LoVo (cell line): Measurements from ENCODE around the gene METRN.
A peak's percentile ranks its signal among the peaks of the same experiment; 100 is the strongest.

Source experiments
- DNase-seq: peaks from one replicate; pipeline ENCODE4 v3.0.0-alpha.2; 2016; ENCODE audit warnings: low spot score

The METRN gene

DNA sequence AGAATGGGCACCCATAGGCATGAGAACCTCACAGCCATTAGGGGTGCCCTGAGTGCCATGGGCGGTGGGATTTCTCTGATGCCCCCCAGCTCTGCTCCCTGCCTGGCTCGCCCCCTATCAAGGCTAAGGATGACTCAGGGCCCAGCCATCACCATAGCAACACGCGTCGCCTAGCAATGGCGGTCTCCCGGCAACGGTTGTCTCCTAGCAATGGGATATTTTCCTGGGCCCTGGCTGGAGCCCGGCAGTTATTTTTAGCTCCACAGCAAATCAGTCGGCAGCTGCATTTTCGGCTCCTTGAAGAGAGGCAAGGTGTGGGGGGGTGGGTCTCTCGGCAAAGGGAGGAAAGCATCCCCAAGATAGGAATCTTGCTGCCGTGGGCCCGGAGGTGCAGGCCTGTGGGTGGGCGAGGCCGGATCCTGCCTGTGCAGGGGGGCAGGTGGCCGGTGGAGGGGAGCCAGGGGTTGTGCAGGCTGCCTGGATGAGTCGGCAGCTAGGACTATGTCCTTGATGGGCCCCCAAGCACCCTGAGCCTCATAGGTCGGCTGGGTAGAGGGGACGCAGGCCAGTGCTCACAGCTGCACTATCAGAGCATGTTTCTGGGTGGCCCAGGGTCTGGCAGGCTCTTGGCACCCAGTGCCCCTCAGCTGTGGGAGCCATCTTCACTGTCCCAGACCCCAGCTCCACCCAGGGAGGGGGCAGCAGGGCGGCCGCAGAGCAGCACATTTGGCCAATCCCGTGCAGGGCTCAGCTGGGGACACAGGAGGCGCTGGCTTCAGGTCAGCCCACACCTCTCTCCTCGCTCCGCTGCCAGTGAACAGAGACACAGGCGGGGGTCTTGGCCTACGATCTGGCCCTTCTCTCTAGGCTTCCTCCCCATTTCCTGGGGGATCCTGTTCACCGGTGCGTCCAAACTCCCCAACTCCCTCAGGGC lies 5.1 kb upstream of the METRN start:
- DNase-seq: no peak

DNA sequence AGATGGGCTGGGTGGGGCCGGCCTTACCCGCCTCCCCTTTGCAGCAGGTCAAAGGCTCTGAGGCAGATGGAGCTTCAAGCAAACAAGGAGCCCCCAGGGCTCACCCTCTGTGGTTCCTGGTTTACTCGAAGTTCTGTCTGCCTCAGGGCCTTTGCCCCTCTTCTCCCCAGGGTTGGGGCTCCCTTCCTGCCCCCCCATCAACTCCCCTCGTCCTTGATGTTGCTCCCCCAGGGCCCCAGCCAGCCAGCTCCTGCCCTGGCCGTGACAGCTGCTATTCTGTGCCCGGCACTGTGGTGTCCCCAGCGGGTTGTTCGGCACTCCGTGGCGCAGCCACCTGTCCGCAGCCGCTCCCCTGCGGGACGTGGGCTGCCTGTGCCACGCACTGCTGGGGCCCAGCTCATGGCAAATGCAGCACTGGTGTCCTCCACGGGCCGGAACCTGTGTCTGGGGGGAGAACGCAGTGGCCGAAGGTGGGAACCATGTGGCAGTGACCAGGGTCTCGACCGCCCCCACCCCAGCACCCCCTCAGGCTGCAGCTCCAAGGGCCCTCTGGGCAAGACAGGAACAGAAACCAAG lies 4.3 kb upstream of the METRN start:
- no peak for DNase-seq

DNA sequence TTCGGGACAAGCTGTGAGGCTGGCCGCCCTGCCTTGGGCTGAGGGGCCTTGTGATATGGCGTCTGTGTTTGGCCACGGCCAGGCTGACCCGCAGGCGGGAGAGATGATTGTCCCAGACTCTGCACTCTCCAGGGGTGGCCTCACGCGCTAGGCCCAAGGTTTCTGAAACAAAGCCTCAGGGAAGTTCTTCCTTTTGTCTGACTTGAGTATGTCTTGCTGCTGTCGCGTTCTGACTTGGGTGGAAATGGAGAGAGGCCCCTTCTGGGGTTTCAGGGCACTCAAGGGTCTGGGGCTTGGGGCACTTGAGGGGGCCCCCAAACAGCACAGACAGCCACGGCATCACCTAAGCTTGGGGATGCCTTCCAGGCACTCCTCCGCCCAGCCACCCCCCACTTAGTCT lies 3.8 kb upstream of the METRN start:
- no peak for DNase-seq

DNA sequence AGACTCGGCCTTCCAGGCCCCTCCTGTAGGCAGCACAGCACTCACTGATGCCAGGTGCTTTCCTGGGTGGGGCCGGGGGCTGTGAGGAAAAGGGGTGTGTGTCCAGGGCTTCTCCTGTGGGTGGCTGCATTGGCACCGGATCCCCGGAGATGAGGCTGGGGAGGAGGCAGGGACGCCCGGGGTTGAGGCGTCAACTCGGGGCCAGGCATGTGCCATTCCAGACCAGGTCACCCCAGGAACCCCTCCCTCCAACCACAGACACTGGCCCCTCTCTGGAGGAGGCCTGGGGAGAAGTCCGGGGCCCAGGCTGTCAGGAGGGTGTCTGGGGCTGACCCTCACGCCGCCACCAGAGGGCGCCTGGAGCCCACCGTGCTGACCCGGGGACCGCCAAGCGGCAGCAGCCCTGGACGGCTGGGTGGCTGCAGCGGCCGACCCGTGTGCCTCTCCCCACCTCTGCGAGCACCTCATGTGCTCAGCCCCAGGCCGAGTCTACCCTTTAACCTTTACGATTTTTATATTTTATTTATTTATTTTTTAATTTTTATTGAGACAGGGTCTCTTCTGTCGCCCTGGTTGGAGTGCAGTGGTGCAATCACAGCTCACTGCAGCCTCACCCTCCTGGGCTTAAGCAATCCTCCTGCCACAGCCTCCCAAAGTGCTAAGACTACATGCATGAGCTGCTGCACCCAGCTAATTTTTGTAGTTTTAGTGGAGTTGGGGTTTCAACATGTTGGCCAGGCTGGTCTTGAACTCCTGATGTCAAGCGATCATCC lies 3.2 kb upstream of the METRN start:
- DNase-seq: peak; percentile 69

DNA sequence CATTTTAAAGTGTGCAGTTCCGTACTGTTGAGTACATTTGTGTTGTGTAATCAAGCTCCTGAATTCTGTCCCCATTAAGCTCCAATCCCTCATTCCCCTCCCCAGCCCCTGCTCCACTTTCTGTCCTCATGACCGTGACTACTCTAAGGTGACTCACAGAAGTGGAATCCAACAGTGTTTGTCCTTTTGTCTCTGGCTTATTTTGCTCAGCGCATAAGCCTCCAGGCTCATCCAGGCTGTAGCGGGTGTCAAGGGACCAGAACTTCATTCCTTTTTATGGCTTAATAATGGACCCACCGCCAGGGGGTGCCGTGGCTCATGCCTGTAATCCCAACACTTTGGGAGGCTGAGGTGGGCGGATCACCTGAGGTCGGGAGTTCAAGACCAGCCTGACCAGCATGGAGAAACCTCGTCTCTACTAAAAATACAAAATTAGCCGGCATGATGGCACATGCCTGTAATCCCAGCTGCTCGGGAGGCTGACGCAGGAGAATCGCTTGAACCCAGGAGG lies 2.1 kb upstream of the METRN start:
- peak; percentile 79 for DNase-seq

DNA sequence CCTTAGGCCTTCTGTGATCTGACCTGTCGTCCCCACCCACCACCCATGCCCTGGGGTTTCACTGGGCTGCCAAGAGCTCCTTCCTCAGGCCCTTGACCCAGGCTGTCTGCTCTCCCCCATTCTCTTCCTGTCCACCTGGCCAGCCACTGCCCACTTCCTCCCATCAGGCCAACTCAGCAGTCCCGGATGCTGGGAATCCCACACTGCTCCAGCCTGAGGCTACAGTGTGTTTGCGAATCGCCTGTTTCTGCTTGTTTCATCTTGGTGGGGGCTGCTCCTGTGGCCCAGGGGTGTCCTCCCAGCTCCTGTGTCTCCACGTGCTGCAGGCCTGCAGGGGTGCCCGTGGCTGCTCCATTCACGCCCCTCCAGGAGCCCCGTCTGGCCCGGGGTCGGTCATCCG lies 839 bp upstream of the METRN start:
- DNase-seq: no peak

DNA sequence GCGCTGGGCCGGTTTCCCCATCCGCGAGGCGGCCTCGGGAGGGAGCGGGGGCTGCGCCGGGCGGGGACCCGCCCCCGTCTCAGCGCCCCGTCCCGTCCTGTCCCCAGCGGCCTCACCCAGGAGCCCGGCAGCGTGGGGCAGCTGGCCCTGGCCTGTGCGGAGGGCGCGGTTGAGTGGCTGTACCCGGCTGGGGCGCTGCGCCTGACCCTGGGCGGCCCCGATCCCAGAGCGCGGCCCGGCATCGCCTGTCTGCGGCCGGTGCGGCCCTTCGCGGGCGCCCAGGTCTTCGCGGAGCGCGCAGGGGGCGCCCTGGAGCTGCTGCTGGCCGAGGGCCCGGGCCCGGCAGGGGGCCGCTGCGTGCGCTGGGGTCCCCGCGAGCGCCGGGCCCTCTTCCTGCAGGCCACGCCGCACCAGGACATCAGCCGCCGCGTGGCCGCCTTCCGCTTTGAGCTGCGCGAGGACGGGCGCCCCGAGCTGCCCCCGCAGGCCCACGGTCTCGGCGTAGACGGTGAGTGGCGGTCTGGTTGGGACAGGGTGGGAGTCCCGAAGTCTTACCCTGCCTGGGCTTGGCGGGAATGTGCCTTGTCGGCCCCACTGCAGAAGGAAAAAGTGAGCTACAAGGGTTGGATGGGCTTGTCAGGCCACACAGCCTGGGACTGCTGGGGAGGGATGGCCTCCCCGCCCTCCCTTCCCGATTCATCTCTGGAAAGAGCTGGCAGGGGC lies 720 bp downstream of the METRN start:
- DNase-seq: peak; percentile 49

DNA sequence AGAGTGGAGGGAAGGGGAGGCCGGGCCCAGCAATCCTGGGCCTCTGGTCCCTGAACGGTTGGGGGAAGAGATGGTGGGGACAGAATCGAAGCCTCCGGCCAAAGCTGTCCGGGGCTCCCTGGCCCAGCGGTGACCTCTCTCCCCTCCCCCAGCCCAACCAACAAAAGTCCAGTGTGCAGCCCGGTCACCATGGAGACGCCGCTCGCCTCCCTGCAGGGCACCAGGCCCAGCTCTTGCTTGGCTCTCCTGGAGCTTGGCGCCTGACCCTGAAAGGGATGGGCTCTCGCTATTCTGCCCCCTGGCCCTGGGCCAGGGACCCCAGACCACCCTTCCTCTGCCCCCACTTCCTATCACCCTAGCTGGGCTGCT lies 1.3 kb downstream of the METRN start:
- no peak for DNase-seq

DNA sequence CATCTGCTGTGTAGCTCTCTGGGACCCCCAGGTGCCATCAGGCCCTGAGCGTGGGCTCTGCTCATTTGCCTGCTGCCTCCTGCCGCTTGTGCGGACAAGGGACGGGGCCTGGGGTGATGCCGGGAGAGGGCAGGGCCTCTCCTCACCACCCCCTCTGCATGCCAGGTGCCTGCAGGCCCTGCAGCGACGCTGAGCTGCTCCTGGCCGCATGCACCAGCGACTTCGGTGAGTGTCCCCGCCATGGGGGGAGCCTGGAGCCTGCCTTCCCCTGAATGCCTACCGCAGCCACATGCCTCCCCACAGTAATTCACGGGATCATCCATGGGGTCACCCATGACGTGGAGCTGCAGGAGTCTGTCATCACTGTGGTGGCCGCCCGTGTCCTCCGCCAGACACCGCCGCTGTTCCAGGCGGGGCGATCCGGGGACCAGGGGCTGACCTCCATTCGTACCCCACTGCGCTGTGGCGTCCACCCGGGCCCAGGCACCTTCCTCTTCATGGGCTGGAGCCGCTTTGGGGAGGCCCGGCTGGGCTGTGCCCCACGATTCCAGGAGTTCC lies 1.9 kb downstream of the METRN start:
- no peak for DNase-seq

DNA sequence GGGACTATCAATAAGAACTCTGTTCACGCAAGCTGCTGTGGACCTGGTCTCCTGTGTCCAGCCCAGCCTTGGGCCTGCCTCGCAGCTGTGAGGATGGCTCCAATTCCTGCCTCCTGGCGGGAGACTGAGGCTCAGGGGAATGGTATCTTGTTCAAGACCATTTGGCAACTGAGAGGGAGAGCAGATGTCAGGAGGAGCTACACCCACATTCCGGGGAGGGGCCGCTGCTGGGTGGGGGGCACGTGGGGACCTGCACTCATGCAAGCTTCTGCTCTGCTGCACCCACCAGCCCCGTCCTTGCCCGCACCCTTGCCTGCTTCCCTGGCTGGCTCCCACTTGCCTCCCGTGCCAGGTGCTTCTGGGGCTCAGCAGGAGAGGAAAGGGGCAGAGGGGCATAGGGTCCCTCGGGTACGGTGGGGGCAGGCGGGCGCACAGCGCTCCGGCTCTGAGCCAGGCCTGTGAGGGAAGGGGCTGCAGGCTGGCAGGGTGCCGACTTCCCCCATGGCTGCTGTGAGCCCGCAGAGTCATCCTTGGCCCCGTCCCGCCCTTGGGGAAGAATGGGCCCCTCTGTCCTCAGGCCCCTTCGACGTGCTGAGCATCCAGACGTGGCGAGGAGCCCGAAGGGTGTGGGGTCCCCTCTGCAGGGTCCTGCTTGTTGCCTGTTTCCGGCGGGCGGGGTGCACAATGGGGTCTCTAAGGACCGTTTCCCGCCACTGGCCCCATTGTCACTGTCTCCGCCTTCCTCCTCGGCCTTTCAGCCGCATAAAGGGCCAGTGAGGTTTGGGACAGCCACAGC lies 2.7 kb downstream of the METRN start:
- no peak for DNase-seq

DNA sequence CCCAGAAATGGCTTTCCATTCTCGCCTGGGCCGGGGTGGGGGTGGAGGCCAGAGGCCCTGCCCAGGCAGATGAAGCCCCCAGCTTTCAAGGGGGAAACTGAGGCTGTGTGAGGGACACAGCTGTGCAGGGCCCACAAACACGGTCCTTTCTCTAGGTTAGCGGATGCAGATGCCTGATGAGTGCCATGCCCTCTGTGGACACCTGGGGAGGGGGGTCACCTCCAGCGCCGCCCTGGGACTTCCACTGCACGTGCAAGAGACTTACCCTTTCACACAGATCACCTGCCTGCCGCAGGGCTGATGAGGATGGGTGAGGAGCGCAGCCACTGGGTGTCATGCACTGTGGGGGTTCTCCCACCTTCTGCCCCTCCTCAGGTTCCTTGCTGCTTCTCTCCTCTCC lies 3.5 kb downstream of the METRN start:
- no peak for DNase-seq

DNA sequence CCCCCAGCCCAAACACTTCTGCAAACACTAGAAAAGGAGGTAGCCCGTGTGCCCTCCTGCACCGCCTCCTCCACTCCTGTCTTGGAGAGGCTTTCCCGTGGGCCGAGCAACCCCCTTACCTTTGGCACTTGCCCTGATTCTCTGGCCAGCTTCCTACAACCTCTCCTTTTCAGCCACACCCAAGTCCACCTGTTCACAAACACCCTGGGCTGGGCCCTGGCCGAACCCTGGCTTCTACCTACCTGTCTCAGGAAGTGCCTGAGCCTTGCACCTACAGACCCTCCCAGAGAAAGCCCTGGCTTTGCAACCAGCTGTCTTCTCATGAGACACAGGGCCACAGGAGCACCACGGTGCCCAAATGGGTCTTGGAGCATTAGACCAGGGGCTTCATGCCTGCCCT lies 4.0 kb downstream of the METRN start:
- DNase-seq: no peak

DNA sequence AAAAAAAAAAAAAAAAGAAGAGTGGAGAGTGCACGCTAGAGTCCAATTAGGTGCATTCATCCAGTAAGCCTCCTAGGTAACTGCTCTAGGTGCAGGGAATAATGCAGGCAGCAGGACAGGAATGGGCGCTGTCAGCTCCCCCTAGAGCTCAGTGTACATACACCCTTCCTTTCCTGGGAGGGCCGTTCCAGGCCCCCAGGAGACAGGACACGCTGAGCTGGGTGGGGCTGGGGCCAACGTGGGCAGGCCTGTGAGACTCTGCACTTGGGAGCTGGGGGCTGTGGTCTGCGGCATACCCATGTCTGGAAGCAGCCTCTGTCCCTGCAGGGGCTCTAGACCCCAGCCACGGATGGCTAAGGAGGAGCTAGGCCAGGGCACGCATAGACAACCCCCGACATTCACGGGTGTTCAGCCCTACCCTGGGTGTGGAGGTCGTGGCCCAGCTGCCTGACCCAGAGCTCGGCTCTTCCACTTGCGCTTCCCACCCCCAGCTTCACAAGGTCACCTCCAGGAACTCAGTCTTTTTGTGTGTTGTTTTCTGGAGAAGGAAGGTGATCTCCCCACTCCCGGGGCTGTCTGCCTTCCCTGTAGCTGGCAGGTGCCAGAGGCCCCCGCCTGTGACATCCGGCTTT lies 5.0 kb downstream of the METRN start:
- peak; percentile 58 for DNase-seq

DNA sequence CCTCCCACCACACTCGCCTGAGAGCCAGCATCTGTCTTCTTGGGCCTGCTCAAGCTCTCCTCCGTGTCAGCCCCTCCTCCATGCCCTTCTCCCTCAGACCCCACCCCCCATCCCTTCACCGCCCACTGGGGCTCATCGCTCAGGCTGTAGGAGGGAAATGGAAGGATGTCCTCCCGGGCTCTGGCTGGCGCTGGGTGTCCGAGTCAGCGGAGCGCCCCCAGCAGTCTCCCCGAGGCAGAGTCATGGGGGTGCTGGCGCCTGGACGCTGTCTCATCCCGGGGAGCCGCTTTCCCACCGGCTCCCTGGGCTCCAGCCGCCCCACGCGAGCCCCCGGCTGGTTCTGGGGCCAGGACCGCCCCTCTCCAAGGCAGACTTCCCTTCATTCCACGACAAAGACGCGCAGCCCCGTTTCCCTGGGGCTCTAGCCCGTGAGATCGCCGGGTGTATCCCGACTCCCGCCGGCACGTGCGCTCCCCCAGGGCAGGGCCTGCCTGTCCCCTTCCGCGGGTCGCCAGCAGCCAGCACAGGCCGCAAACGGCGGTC lies 5.6 kb downstream of the METRN start:
- DNase-seq: peak; percentile 41

DNA sequence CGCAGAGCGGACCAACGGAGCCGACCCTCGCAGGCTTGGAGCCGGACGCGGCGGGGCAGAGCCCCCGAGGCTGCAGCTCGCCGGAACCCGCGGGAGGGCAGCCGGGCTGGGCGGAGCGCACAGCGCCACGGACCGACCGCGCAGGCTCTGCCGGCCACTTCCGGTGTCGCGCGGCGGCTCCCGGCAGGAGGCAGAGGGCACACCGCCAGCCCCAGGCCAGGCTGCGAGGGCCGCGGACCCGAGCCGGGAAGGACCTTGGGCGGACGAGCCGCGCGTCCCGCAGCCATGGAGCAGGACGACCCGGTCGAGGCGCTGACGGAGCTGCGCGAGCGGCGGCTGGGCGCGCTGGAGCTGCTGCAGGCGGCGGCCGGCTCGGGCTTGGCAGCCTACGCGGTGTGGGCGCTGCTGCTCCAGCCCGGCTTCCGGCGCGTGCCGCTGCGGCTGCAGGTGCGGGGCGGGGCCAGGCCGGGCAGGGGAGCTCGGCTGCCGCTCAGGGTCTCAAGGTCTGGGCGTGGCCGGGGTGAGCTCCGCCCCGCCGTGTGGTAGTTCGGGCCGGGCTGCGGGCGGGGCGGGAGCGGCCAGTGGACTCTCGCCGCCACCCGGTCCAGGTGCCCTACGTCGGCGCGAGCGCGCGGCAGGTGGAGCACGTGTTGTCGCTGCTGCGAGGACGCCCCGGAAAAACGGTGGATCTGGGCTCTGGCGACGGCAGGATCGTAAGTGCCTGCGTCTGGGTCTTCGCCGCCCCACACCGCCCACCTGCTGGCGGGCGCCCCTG lies 6.3 kb downstream of the METRN start, which contains the start of gene ANTKMT:
ANTKMT (plus strand) TSS at position 157 of the 775 bp plus-strand sequence; CDS start at position 286, 129 bp downstream.
- DNase-seq: peak; percentile 93

DNA sequence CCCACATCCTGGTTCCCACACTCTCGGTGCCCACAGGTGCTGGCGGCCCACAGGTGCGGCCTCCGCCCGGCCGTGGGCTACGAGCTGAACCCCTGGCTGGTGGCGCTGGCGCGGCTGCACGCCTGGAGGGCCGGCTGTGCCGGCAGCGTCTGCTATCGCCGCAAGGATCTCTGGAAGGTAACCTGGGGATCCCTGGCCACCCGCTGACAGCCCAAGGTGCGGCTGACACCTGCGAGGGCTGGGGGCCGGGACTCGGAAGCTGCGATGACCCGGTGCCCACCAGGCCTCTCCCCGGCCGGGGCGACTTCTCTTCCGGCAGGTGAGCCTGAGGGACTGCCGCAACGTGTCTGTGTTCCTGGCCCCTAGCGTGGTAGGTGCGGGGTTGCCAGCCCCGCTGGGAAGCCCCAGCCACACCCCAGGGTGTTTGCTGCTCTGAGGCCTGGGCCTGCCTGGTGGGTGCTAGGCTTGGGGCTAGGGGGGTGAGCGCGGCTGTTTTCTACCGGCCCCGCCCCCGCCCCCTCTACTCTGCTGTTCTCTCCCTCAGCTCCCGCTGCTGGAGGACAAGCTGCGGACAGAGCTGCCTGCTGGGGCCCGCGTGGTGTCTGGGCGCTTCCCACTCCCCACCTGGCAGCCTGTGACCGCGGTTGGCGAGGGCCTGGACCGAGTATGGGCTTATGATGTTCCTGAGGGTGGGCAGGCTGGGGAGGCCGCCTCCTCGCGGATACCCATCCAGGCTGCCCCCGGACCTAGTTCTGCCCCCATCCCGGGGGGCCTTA lies 7.0 kb downstream of the METRN start:
- DNase-seq: no peak

DNA sequence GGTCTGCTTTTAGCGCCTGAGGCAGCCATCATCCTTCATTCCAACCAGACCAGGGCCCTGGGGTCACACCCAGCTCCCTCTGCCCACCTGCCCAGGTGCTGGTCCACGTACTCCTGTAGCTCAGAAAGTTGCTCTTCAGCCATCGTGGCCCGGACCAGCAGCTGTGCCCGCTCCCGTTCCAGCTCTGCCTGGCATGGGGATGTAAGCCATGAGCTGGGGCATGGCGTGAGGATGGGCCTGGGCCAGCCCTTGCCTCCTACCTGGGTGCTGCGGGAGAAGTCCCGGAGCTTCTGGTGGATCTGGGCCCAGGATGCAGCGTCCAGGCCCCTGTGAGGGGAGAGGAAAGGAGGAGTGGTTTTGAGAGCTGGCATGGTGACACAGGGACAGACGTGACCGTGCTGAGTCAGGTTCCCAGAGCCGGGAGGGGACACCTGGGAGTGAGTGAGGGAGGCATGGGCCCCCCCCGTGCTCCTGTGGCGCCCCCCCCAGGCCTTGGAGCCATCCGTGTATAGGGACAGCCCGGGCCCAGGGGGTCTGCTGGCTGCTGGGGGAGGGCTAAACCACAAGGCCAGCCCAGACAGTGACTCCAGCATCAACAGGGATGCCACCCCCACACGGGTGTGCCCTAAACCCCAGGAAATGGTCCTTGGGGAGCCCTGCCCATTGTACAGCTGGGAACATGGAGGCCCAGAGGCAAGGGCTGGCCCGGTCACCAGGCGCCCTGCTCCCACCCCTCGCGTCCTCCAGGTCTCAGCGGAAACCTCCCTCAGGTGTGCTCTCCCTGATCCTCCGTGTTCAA lies 8.1 kb downstream of the METRN start:
- no peak for DNase-seq

DNA sequence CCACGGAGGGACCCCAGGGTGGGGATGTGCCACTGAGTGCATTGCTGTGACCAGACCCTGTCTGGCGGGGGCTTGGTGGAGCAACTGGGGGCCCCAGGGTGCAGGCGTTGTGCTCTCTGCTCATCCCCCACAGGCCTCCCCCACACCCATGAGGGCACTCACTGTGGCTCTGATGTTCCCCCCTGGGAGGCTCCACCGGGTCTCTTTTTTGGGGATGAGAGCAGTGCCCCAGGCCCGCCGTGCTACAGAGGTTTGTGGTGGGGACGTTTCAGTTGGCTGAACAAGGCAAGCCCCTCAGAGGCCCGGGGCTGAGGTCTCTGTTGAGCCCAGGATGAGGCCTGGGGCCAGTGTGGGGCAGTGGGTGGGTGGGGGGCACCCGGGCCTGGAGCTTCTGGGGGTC lies 8.8 kb downstream of the METRN start:
- DNase-seq: no peak
